Smooth muscle cell (in vitro differentiated cells): ENCODE measurements around the gene SCRG1. TPM values are rescaled to one million over a fixed set of nuclear protein-coding genes. Genes with fewer than 3 reads are reported as not detected.

Experiments used
- DNase-seq: peaks from one replicate; lab custom pipeline; 2025; ENCODE audit not compliant: unreplicated experiment; lab: John Stamatoyannopoulos, UW
- H2AFZ ChIP-seq: fragments of 200-600 bp; sonication (generic); 2 replicates; pipeline ENCODE4 v1.6.0; 2016; ENCODE audit warnings: antibody characterized with exemption, low read depth, mild to moderate bottlenecking
- H3F3A ChIP-seq: fragments of 200-600 bp; sonication (generic); 2 replicates; pipeline ENCODE4 v1.6.0; 2017; ENCODE audit warnings: antibody characterized with exemption, low read depth
- H3K27ac ChIP-seq: fragments of 200-600 bp; sonication (generic); 2 replicates; pipeline ENCODE4 v1.5.1; 2016; ENCODE audit warnings: low read depth, mild to moderate bottlenecking
- H3K27me3 ChIP-seq: fragments of 200-600 bp; sonication (generic); 2 replicates; pipeline ENCODE4 v1.6.1; 2016; ENCODE audit warnings: low read depth, mild to moderate bottlenecking
- H3K36me3 ChIP-seq: fragments of 200-600 bp; sonication (generic); 2 replicates; pipeline ENCODE4 v1.5.1; 2016; ENCODE audit warnings: low read depth
- H3K4me1 ChIP-seq: fragments of 200-600 bp; sonication (generic); 2 replicates; pipeline ENCODE4 v1.5.1; 2016; ENCODE audit warnings: low read depth
- H3K4me2 ChIP-seq: fragments of 200-600 bp; sonication (generic); 2 replicates; pipeline ENCODE4 v1.6.0; 2016; ENCODE audit warnings: mild to moderate bottlenecking
- H3K4me3 ChIP-seq: fragments of 200-600 bp; sonication (generic); 2 replicates; pipeline ENCODE4 v1.5.1; 2016; ENCODE audit warnings: mild to moderate bottlenecking
- H3K79me2 ChIP-seq: fragments of 200-600 bp; sonication (generic); 2 replicates; pipeline ENCODE4 v1.6.0; 2016; ENCODE audit warnings: low read depth, mild to moderate bottlenecking
- H3K9ac ChIP-seq: fragments of 200-600 bp; sonication (generic); 2 replicates; pipeline ENCODE4 v1.6.0; 2016; ENCODE audit warnings: low read depth
- H3K9me3 ChIP-seq: fragments of 200-600 bp; sonication (generic); replicated peaks from 2 replicates; pipeline ENCODE4 v1.5.1; 2016; ENCODE audit warnings: low read depth
- H4K20me1 ChIP-seq: fragments of 200-600 bp; sonication (generic); 2 replicates; pipeline ENCODE4 v1.6.0; 2016; ENCODE audit warnings: low read depth
- WGBS: methylation state at CpG from one replicate; pipeline ENCODE4 v1.1.7; 2016; ENCODE audit warnings: low lambda C conversion rate; 5-methylcytosine and 5-hydroxymethylcytosine counted together
- polyA plus RNA-seq: library from polyadenylated mRNA; unstranded; fragments of >200 nt; fragmentation: Nextera tagmentation; extraction: Ambion mirVana; gene quantifications from 2 replicates; pipeline ENCODE4 v1.2.1, GENCODE V29; 2016
- total RNA-seq: library from RNA; depleted of rRNA; stranded (reverse); fragments of >200 nt; gene quantifications from 2 replicates; pipeline ENCODE4 v1.2.3, GENCODE V29; 2014
- TF ChIP-seq, protein P1 (sequence below): fragments of 200-600 bp; sonication (generic); IDR thresholded peaks from 2 replicates; pipeline ENCODE4 v1.5.1; 2017; ENCODE audit warnings: borderline replicate concordance, mild to moderate bottlenecking, antibody characterized with exemption; ENCODE audit not compliant: insufficient read depth, poor library complexity, severe bottlenecking

Gene SCRG1
- total and polyA plus RNA-seq, 2 experiments from 2014 or later: 3.1 to 18.5 TPM

DNA sequence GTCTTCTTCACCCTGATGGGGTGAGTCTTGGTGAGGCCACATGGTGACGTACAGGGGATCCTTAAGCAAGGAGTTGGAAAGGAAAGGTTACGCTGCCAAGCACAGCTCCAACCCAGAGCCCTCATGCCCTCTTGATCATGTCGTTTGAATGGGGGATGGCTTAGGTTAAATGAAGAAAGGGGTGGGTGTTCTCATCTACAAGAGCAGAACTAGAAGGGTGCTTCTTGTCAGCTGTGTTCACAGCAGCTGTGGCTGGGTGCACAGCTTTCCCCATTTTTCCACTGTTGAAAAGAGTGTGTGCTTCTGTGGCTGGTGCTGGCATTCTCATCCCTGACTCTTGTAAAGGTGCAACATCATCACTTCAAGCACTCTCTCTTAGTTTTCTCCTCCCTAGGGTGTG is 15.5 kb upstream of the SCRG1 start:
- Histone ChIP-seq H3K27ac (no peak overlapping the region), H3K4me3 (no peak overlapping the region), H3K9ac (no peak overlapping the region), H3K9me3 (no peaks in the 10 kb centered on the region), H3K4me1 (no peaks in the 10 kb centered on the region), H3K79me2 (no peaks in the 10 kb centered on the region), H3F3A (no peaks in the 10 kb centered on the region), H4K20me1 (no peaks in the 10 kb centered on the region), H2AFZ (no peak overlapping the region), H3K36me3 (no peaks in the 10 kb centered on the region), H3K27me3 (no peaks in the 10 kb centered on the region), H3K4me2 (no peak overlapping the region)
- 89% methylated on average over 3 of the region's 3 CpGs for WGBS
- TF ChIP-seq, protein P1, sequence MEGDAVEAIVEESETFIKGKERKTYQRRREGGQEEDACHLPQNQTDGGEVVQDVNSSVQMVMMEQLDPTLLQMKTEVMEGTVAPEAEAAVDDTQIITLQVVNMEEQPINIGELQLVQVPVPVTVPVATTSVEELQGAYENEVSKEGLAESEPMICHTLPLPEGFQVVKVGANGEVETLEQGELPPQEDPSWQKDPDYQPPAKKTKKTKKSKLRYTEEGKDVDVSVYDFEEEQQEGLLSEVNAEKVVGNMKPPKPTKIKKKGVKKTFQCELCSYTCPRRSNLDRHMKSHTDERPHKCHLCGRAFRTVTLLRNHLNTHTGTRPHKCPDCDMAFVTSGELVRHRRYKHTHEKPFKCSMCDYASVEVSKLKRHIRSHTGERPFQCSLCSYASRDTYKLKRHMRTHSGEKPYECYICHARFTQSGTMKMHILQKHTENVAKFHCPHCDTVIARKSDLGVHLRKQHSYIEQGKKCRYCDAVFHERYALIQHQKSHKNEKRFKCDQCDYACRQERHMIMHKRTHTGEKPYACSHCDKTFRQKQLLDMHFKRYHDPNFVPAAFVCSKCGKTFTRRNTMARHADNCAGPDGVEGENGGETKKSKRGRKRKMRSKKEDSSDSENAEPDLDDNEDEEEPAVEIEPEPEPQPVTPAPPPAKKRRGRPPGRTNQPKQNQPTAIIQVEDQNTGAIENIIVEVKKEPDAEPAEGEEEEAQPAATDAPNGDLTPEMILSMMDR: no peak
- DNase-seq: no peak

DNA sequence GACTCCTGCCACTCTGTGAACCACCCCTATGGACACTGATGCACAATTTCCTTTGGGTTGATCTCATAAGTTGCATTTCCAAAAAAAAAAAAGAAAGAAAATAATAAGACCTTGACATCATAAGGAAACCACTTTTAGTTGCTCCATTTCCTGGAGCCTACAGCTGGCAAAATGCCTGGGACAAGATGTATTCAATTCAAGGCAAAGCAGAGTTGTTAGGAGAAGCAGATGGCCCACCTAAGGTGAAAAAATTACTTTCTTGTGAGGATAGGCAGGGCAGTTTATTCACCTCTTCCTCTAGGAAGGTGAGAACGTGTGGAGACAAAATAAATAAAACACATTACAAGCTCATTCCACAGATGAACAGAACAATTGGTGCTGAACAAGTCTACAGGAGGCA is 14.1 kb upstream of the SCRG1 start:
- Histone ChIP-seq H2AFZ (no peak overlapping the region), H3K4me3 (no peak overlapping the region), H3K9ac (no peak overlapping the region), H3K27me3 (no peaks in the 10 kb centered on the region), H4K20me1 (no peaks in the 10 kb centered on the region), H3K36me3 (no peaks in the 10 kb centered on the region), H3K9me3 (no peaks in the 10 kb centered on the region), H3K4me2 (no peak overlapping the region), H3K27ac (no peak overlapping the region), H3K4me1 (no peaks in the 10 kb centered on the region), H3K79me2 (no peaks in the 10 kb centered on the region), H3F3A (no peaks in the 10 kb centered on the region)
- TF ChIP-seq, protein P1: no peak
- no peak for DNase-seq
- 95% methylated on average over 1 of the region's 1 CpG for WGBS

DNA sequence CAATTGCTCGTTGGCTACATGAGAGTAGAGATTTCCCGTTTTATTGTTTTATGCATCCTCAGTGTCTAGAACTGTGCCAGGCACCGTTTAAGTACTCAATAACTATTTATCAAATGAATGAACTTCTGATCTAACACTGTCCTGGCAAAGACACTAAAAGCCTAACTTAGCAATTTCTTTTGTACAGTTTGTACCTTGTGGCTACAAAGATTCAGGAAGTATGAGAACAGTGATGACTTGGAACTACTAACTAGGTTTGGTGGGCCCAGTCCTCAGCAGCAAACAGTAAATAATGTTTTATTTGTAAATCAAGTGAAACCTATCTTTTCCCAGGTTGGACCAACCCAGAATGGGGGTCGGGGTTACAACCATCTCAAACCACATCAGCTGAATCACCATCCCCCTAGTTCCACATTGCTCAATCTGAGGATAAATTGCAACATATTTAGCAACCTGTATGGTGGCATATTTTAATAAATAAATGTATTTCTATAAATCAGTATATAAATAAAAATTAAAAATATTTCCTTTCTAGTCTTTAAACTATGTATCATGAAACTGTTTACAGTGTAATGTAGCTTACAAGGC is 12.3 kb upstream of the SCRG1 start:
- TF ChIP-seq, protein P1: no peak
- Histone ChIP-seq H4K20me1 (no peaks in the 10 kb centered on the region), H3K36me3 (no peaks in the 10 kb centered on the region), H3K9me3 (no peaks in the 10 kb centered on the region), H3K4me1 (no peaks in the 10 kb centered on the region), H3K4me3 (no peak overlapping the region), H2AFZ (no peak overlapping the region), H3K9ac (no peak overlapping the region), H3K79me2 (no peaks in the 10 kb centered on the region), H3K27ac (no peak overlapping the region), H3K4me2 (no peak overlapping the region), H3F3A (no peaks in the 10 kb centered on the region), H3K27me3 (no peaks in the 10 kb centered on the region)
- no peak for DNase-seq
- WGBS: 69% methylated on average over 4 of the region's 4 CpGs

DNA sequence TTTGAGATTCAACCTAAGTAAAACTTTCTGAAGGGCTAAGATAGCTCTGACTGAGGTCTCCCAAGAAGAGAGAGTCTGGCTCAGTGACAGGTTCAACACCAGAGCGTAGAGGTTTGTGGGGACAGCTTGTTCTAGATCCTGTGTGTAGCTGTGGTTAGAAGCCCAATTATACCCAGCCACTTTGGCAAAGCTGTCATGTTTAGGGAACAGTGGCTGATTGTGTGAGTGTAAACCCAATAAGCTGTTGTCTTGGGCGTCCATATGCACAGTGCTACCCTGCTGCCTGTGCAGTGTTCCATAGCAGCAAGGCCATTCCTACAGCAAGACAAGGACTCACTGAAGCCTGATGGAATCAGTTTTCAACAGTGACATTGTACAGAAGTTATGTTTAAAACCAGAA is 11.2 kb upstream of the SCRG1 start:
- Histone ChIP-seq H3K27me3 (no peaks in the 10 kb centered on the region), H3K79me2 (no peaks in the 10 kb centered on the region), H4K20me1 (no peaks in the 10 kb centered on the region), H3K9me3 (no peaks in the 10 kb centered on the region), H3K9ac (no peak overlapping the region), H2AFZ (no peak overlapping the region), H3K36me3 (no peaks in the 10 kb centered on the region), H3K4me1 (no peaks in the 10 kb centered on the region), H3K27ac (no peak overlapping the region), H3K4me3 (no peak overlapping the region), H3F3A (no peaks in the 10 kb centered on the region), H3K4me2 (no peak overlapping the region)
- DNase-seq: no peak
- 50% methylated on average over 2 of the region's 2 CpGs for WGBS
- TF ChIP-seq, protein P1: no peak
